Brain microvascular endothelial cell (primary cell): ENCODE measurements around the gene SMIM22.

Source experiments
- DNase-seq: peaks from one replicate; pipeline ENCODE4 v3.0.0-alpha.2; 2020
- H3K27ac ChIP-seq: fragments of 250-450 bp; sonication (Bioruptor Pico); 2 replicates; pipeline ENCODE4 v1.5.1; 2020; ENCODE audit warnings: mild to moderate bottlenecking, moderate library complexity
- H3K27me3 ChIP-seq: fragments of 250-450 bp; sonication (Bioruptor Pico); replicated peaks from 2 replicates; pipeline ENCODE4 v1.5.1; 2020; ENCODE audit warnings: mild to moderate bottlenecking
- H3K36me3 ChIP-seq: fragments of 250-450 bp; sonication (Bioruptor Pico); replicated peaks from 2 replicates; pipeline ENCODE4 v1.5.1; 2020; ENCODE audit warnings: mild to moderate bottlenecking
- H3K4me3 ChIP-seq: 2 replicates; pipeline ENCODE4 v1.5.1; 2011; ENCODE audit warnings: low read depth, mild to moderate bottlenecking, control low read depth, low read length, moderate library complexity
- CTCF ChIP-seq: IDR thresholded peaks from 2 replicates; pipeline ENCODE4 v1.5.1; 2011; ENCODE audit warnings: low read depth, mild to moderate bottlenecking, moderate library complexity, low read length, control low read depth, inconsistent platforms; ENCODE audit errors: missing control alignments
- in situ Hi-C: cut with HindIII; loops from 2 replicates; pipeline ENCODE4 v1.10.0; 2017; ENCODE audit warnings: low sequenced_read_pairs, low pct_ligation_motif_present

SMIM22 gene

GRCh38 chr16:4767872-4768548 lies 27.2 kb upstream of the SMIM22 start:
- peak; percentile 16 for DNase-seq
- Histone ChIP-seq H3K27me3 (no peaks in the 10 kb centered on the region), H3K36me3 (peaks cover 15% of the 10 kb centered on the region), H3K4me3 (peak overlapping the region; percentile 73), H3K27ac (peak overlapping the region; percentile 55)
- in situ Hi-C loops: no loop called here
- no peak for TF ChIP-seq CTCF

GRCh38 chr16:4768549-4769305 lies 26.4 kb upstream of the SMIM22 start:
- H3K36me3 ChIP-seq: peaks cover 9% of the 10 kb centered on the region
- in situ Hi-C loops: no loop called here
- peak overlapping the region; percentile 73 for H3K4me3 ChIP-seq
- peak overlapping the region; percentile 55 for H3K27ac ChIP-seq
- DNase-seq: peak; percentile 96
- TF ChIP-seq CTCF: no peak
- H3K27me3 ChIP-seq: no peaks in the 10 kb centered on the region

- Histone ChIP-seq H3K27ac (no peak overlapping the region), H3K27me3 (no peaks in the 10 kb centered on the region), H3K36me3 (peaks cover 3% of the 10 kb centered on the region), H3K4me3 (no peak overlapping the region)
- DNase-seq: no peak
- in situ Hi-C loops: no loop called here
- TF ChIP-seq CTCF: no peak
Observed at GRCh38 chr16:4769306-4769638, 25.9 kb upstream of the SMIM22 start.

- Histone ChIP-seq H3K27ac (no peak overlapping the region), H3K36me3 (no peaks in the 10 kb centered on the region), H3K27me3 (no peaks in the 10 kb centered on the region), H3K4me3 (no peak overlapping the region)
- TF ChIP-seq CTCF: no peak
- DNase-seq: no peak
- in situ Hi-C loops: no loop called here
Observed at GRCh38 chr16:4771646-4772045, 23.5 kb upstream of the SMIM22 start.

- Histone ChIP-seq H3K4me3 (no peak overlapping the region), H3K27me3 (no peaks in the 10 kb centered on the region), H3K36me3 (no peaks in the 10 kb centered on the region), H3K27ac (no peak overlapping the region)
- DNase-seq: no peak
- in situ Hi-C loops: no loop called here
- no peak for TF ChIP-seq CTCF
Observed at GRCh38 chr16:4772351-4772750, 22.8 kb upstream of the SMIM22 start.
